Tracheal epithelial cell (primary cell): ENCODE results near the gene SULT2A1. TPM values are rescaled to one million over a fixed set of nuclear protein-coding genes. Genes with fewer than 3 reads are reported as not detected.

Source experiments
- total RNA-seq: library from RNA; depleted of rRNA; stranded (reverse); fragments of >200 nt; gene quantifications from 2 replicates; pipeline ENCODE4 v1.2.1, GENCODE V29; 2014

The SULT2A1 gene, protein sequence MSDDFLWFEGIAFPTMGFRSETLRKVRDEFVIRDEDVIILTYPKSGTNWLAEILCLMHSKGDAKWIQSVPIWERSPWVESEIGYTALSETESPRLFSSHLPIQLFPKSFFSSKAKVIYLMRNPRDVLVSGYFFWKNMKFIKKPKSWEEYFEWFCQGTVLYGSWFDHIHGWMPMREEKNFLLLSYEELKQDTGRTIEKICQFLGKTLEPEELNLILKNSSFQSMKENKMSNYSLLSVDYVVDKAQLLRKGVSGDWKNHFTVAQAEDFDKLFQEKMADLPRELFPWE
- not detected in 2 replicates for total RNA-seq

DNA sequence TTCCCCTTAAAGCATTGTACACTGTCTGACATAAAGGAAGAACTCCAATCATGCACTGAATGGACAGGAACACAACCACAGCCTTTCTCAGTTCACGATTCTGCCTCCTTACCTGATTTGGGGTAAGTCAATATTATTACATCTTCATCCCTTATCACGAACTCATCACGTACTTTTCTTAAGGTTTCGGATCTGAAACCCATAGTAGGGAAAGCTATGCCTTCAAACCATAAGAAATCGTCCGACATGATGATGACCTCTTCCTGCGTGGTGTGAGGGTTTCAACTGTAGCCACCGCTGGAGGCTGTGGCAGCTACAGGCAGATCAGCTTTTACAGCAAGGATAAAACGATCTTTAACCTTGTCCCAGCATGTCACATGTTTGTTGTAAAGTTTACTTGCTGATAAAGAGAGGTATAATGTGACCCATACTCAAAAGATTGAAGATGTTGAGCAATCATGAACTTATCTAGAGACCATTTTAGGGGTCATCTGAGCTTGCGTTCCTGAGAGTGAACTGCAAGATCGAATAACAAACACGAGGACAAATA lies at the start of gene SULT2A1:
TSS of gene SULT2A1 (minus strand) at position 306 of the 550 bp plus-strand sequence. CDS start at position 248, 58 bp downstream.

DNA sequence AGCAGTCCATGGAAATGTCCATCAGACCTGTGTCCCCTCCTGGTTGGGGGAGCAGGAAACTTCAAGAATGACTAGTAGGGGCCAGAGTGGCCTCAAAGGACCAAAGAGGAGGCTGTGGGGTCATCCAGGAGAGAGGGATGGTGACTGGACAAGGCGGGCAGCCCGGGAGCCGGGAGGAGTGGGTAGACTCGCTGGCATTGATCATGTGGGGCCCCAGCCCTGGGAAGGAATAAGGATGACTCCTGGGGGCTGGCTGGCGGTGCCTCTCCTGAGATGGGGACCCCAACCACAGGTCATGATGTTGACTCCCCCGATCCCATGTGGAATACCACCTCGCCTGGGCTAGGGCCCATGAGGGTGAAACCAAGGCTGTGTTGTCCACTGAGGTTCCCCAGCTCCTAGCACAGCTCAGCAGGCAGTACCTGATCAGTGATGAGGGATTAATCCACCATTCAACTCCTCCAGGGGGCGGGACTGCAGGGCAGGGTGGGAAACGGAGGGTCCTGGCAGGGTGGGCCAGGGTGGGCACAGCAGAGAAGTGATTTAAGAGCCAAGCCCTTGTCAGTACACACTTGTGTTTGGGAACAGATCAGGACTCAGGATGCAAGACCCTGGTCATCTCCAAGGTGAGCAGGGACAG lies 27.3 kb downstream of the SULT2A1 start, which contains the start of gene TPRX2:
TSS of gene TPRX2 (plus strand) at position 590 of the 640 bp plus-strand sequence. CDS start at position 602, 12 bp downstream.

DNA sequence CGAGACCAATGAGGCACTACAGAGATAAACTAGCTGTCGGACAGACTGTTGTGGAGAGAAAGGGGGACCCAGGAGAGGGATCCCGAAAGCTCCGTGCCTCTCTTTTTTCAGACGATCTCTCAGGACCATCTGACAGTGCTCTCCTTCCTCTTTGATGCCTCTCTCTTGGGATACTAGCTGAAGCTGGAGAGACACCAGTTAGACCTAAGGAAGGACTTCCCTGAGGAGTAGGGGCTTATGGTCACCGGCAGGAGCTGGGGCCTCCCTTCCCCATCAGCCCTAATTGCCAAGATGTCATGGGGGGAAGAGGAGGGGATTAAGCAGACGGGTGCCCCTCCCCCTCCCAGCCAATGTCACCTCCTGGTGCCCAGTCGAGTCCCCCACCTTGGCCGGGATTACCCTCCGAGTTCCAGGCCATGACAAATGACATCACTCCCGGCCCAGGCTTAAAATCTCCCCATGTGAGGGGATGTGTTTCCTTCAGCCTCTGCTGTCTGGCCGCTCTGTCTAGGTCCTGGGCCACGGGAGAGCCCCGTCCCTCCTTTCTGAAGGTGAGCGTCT lies 64.6 kb downstream of the SULT2A1 start, which contains the start of gene CRX:
TSS of gene CRX (plus strand) at position 478 of the 561 bp plus-strand sequence. CDS start 12,507 bp downstream, outside the sequence.

Other genes starting within 250 kb of the SULT2A1 start
- 83.3 and 88.2 TPM in 2 replicates for gene EHD2, start 172.9 kb downstream of the SULT2A1 start, total RNA-seq
- 76.1 and 115 TPM in 2 replicates for gene NOP53, start 140.8 kb downstream of the SULT2A1 start, total RNA-seq
- gene SELENOW, start 107.6 kb downstream of the SULT2A1 start, total RNA-seq, result 209 and 217 TPM in 2 replicates
- not detected in 2 replicates for gene TPRX1, start 81.8 kb downstream of the SULT2A1 start, total RNA-seq
- gene CRX, start 64.4 kb downstream of the SULT2A1 start, total RNA-seq, result not detected in 2 replicates
- not detected in 2 replicates for gene TPRX2, start 27.1 kb downstream of the SULT2A1 start, total RNA-seq
- gene BSPH1, start 105.9 kb upstream of the SULT2A1 start, total RNA-seq, result not detected in 2 replicates
- not detected in 2 replicates for gene ELSPBP1, start 108.3 kb upstream of the SULT2A1 start, total RNA-seq
- not detected in 2 replicates for gene CABP5, start 157.8 kb upstream of the SULT2A1 start, total RNA-seq
- 1.5 and 9.6 TPM in 2 replicates for gene PLA2G4C, start 224.5 kb upstream of the SULT2A1 start, total RNA-seq